NCI-H2196 (cell line): Measurements from ENCODE around the gene SLCO4A1.
A peak's percentile ranks its signal among the peaks of the same experiment; 100 is the strongest.

Source experiments
- DNase-seq: peaks from one replicate; lab custom pipeline; 2025; ENCODE audit not compliant: unreplicated experiment; lab: John Stamatoyannopoulos, UW

Gene SLCO4A1

GRCh38 chr20:62696989-62697388, 54.7 kb downstream of the SLCO4A1 start:
- DNase-seq = no peak

DNA sequence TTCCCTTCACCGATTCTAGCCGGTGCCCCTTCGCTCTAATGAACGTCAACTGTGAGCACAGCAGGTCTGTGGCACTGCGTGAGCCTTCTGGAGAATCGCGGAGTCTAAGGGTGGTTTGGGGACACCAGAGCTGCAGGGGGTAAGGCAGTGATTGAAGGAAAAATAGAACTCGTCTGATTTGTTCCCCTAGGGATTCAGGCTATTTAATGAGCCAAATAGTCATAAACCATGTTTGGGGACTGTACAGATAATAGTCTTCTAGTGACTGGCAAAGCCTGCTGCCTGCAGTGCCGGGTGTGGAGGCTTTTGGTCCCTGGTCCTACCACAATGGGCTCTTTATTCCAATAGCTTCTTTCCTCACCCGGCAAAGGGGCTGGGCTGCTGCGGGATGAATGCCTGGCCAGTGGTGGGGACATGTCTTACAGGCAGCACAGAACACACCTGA, 55.2 kb downstream of the SLCO4A1 start:
- DNase-seq = no peak

GRCh38 chr20:62698231-62698630, 55.9 kb downstream of the SLCO4A1 start:
- no peak for DNase-seq

DNA sequence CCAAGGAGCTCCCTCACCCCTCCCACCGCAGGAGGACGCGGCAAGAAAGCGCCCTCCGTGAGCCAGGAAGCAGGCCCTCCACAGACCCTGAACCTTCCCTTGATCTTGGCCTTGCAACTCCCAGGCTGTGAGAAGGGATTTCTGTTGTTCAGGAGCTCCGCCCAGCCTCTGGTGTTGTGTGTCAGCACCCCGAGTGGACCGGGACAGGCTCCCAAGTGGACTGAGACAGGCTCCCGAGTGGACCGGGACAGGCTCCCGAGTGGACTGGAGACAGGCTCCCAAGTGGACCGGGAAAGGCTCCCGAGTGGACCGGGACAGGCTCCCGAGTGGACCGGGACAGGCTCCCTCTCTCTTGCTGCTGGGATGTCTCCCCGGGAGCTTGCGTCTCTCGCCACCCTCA, 57.0 kb downstream of the SLCO4A1 start:
- no peak for DNase-seq

GRCh38 chr20:62699741-62700140, 57.4 kb downstream of the SLCO4A1 start:
- DNase-seq = no peak

- no peak for DNase-seq
Measured at GRCh38 chr20:62700261-62700930, 58.1 kb downstream of the SLCO4A1 start.

DNA sequence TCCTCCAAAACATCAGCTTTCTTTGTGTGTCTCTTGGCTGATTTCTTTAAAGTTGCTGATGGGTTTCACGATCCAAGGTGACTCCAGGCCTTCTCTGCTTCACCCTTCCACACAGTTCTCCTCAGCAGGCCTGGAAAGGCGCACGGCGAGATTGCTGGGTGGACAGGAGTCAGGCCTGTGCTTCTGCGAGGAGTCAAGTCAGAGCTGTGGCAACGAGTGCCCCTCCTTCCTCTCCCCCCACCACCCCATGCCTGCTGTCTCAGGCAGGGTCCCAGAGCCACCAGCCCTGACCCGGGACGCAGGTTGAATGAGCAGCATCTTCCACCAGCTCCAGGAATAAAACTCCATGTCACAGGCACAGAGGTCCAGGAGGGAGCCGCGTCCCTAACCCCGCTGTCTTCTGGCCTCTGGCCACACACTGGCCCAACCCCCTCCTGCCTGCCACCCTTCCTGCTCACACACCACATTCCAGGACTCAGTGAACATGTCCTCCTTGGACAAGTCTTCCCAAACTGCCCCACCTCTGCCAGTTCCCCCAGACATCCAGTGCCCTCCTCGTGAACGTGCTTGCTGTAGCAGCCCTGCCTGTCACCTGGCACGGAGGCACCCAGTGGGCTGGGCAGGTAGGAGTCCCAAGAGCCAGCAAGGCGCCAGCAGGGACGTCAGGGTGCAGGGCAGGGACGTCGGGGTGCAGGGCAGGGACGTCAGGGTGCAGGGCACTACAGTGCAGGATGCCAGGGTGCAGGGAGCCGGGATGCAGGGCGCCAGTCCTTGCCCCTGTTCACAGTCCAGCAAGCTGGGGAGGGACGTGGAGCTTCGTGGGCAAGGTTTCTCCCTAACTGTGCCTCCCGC, 59.1 kb downstream of the SLCO4A1 start:
- no peak for DNase-seq

DNA sequence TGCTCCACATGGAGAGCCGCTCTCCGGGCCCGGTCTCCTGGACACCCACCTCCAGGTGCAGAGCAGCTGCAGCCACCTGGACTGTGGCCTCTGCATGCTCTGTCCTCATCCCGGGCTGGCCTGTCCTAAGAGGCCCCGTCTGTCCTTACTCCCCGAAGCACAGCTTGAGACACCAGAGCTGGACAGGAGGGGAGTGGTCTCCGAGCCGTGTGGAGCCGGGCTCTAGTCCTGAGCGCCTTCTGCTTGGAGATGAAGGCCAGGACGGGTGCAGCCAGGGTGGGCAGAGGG, 59.7 kb downstream of the SLCO4A1 start:
- DNase-seq = no peak

DNA sequence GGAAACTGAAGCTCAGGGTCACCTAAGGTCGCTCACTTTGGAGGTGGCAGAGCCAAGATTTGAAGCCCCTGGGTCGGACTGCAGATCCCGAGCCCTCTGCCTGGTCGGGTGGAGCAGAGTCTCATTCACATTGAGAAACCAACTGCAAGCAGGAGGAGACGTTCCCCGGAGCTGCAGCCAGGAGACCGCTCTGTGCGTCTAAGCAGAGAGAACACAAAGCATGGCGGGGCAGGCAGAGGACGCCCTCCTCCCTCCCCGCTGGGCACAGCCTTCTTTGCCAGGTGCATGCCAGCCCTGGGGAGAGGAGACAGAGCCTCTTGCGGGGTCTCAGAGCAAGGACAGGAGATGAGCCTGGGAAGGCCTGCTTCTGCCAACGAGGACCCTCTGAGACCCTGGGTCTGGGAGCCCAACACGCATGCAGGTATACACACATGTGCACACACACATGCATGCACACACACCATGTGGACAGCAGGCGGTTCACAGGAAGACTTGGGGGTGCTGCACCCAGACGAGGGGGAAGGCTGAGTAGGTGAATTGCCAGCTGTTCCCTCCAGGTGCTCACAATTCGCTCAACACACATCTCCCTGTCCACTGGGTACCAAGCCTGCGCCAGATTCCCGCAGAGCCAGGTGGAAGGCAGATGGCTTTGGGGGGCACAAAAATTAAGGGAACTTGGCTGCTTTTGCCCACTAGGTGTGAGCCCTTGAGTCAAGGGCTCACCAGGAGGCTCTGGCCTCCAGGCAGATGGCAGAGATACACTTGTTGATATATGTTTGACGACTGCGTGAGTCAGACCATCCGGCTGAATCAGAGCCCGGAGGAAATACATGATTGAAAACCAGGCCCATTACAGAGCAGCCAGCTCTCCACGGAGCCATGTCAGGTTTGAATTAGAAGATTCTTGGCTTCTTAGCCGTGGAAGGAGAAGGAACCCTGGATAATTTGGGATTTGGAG, 60.9 kb downstream of the SLCO4A1 start:
- peak; percentile 47 for DNase-seq

GRCh38 chr20:62703853-62704228, 61.5 kb downstream of the SLCO4A1 start:
- no peak for DNase-seq

DNA sequence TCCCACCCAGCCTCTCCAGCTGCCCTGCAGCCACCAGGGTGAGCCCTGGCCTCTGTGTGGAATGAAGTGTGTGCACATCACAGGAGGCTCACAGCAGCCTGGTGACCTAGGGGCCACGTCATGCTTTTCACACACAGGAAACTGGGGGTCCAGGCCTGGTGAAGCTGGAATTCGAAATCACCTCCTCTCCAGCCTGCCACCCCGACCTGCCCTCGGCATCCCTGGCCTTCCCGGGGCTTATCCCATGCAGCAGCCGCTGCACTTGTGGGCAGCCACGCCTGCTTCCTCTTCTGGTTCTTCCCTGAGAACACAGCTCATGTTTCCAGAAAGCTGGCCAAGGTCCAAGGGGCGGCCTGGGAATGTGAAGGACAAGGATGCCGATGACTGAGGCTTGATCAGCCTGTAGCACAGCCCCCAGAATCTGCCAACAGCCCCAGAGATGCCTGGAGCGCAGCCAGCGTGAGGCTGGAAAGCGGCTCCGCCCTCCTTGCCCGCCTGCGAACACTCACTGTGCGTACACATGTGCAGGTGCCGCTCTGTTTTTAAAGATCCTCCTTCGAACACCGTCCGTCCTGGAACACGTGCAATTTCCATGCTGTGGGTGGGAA, 62.1 kb downstream of the SLCO4A1 start:
- peak; percentile 96 for DNase-seq

DNA sequence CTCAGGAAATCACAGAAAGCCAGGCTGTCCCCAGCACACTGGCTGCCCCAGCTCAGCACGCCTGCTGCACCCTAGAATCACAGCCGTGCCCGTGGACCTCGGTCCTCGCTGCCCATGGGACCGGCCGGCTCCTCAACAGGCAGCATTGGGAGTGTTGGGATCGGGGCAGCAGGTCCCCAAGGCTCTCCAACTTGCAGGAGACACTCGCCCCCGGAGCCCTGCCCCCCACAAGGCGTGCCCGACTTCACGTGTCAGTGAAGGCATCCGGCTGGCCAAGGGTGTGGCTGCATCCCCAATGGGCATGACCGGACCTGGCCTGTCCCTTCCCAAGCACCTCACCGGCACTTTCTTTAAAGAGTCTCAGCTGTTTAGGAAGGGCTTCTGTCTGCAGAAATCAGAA, 63.3 kb downstream of the SLCO4A1 start:
- DNase-seq = no peak

- DNase-seq = no peak
Measured at GRCh38 chr20:62706344-62706743, 64.0 kb downstream of the SLCO4A1 start.

GRCh38 chr20:62706857-62707256, 64.6 kb downstream of the SLCO4A1 start:
- DNase-seq = no peak

- DNase-seq = no peak
Measured at GRCh38 chr20:62707276-62707920, 65.1 kb downstream of the SLCO4A1 start.

- DNase-seq = peak; percentile 45
Measured at GRCh38 chr20:62707921-62708521, 65.7 kb downstream of the SLCO4A1 start.

GRCh38 chr20:62708591-62709536, 66.6 kb downstream of the SLCO4A1 start, which contains the start of gene NTSR1:
Gene NTSR1 (plus strand): TSS chr20:62708836. CDS start chr20:62709208, 372 bp downstream.
- DNase-seq = no peak

GRCh38 chr20:62709537-62709905, 67.2 kb downstream of the SLCO4A1 start:
- no peak for DNase-seq
